ENCODE measurements around the gene HKDC1.

GRCh38 chr10:69202332-69202731 is 17.8 kb upstream of the HKDC1 start:
- peak in 1 of 2 donors; percentile 8 for TF ChIP-seq RAD21 (IDR thresholded peaks at IDR 0.05)
- no peak for TF ChIP-seq CTCF (IDR thresholded peaks at IDR 0.05; ENCODE audit: low read depth, low read length, missing input control)
- no peak for TF ChIP-seq TAF1 (conservative IDR thresholded peaks at IDR 0.05)
- TF ChIP-seq YY1 (IDR thresholded peaks at IDR 0.05), result no peak
- TF ChIP-seq EGR1 (IDR thresholded peaks at IDR 0.05; ENCODE audit: low read depth in 2 of 2), result no peak
